Measurements from ENCODE around the gene INPP5F.

The INPP5F gene

DNA sequence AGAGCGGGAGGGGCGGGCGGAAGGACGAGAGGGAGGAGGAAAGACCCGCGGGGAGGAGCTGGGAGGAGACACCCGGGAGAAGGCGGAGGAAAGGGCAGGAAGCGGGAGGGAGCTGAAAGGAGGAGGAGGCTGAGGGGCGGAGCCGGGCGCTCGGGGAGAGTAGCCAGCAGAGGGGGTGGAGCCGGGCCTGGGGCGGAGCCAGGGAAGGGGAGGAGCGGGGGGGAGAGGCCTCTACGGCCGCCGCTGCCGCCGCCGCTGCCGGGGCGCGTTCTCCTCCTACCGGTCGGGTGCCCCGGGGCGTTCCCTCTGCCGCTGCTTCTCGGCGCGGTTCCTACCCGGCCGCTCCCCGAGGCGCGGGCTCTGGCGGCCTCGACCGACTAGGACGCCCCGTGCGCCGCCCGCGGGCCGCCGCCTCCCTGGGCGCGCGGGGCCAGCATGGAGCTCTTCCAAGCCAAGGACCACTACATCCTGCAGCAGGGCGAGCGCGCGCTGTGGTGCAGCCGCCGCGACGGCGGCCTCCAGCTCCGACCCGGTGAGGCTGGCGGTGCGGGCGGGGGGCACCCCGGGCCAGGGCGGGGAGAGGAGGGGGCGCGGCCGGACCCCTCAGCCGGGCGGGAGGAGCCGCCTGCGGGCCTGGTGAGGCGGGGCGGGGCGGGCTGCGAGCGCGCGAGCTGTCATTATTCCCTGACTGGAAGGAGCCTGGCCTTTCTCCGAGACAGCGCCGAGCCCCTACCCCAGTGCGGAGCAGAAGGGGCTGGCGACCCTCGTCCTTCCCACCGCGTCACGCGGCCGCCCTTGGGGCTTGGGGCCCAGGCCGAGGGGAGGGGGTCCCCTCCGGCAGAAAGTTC lies at the start of gene INPP5F:
INPP5F (plus strand) TSS at position 223 of the 848 bp plus-strand sequence; CDS start at position 436, 213 bp downstream.
- peak; percentile 93 to 94 for DNase-seq (ENCODE audit: low read depth in 2 of 2)

GRCh38 chr10:119677126-119677525 lies 48.7 kb upstream of the INPP5F start:
- DNase-seq (ENCODE audit: low read depth in 2 of 2), result no peak

DNA sequence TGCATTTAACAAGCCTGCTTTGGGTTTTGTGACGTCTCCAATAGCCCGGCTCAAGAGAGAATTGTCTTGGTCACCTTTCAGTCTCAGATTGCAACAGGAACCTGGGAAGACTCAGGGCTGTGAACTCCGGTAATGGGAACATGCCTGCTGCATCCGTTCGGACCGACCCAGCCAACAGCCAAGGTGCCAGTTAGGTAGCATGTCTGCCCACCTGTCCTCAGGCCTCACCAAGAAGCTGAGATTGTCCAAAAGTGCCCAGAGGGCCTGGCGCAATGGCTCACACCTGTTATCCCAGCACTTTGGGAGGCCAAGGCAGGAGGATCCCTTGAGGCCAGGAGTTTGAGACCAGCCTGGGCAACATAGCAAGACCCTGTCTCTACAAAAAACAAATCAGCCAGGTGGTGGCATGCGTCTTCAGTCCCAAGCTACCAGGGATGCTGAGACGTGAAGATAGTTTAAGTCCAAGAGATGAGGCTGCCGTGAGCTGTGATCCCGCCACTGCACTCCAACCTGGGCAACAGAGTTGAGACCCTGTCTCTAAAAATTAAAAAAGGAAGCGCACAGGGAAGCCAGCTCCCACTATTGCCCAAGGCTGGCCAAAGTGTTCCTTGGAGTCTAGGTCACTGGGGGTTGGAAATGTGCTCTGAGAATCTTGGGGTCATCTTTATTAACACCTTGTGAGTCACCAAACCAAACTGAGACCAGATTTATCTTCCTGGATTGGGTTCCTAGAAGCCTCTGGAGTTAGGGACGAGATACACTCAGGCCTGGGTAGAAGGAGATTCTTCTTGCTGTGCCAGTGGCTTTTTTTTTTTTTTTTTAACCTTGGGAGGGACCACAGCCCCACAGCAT lies 47.7 kb upstream of the INPP5F start:
- no peak for DNase-seq (ENCODE audit: low read depth in 2 of 2)

GRCh38 chr10:119679480-119679829 lies 46.4 kb upstream of the INPP5F start:
- DNase-seq (ENCODE audit: low read depth in 2 of 2), result no peak

DNA sequence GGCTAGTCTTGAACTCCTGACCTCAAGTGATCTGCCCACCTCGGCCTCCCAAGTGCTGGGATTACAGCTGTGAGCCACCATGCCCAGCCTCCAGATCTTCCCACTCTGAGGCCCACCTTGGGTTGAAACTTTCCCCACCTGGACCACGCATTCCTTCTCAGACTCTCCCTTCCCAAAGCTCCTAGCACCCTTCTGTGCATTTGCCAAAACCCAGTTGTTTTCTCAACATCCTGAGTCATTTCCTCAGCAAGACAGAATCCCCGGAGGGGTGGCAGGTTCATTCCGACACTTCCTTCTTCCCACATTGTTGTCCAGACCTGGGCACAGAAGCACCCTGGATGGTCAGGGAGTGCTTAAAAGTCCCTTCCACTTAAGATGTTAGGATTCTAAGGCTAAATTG lies 45.8 kb upstream of the INPP5F start:
- DNase-seq (ENCODE audit: low read depth in 2 of 2), result no peak

- no peak for DNase-seq (ENCODE audit: low read depth in 2 of 2)
Observed at GRCh38 chr10:119680650-119681081, 45.2 kb upstream of the INPP5F start.

GRCh38 chr10:119686465-119687191 lies 39.2 kb upstream of the INPP5F start:
- DNase-seq (ENCODE audit: low read depth in 2 of 2), result peak; percentile 59 to 60

GRCh38 chr10:119687192-119688032 lies 38.4 kb upstream of the INPP5F start:
- no peak for DNase-seq (ENCODE audit: low read depth in 2 of 2)

- DNase-seq (ENCODE audit: low read depth in 2 of 2), result no peak
Observed at GRCh38 chr10:119688033-119688508, 37.8 kb upstream of the INPP5F start.

DNA sequence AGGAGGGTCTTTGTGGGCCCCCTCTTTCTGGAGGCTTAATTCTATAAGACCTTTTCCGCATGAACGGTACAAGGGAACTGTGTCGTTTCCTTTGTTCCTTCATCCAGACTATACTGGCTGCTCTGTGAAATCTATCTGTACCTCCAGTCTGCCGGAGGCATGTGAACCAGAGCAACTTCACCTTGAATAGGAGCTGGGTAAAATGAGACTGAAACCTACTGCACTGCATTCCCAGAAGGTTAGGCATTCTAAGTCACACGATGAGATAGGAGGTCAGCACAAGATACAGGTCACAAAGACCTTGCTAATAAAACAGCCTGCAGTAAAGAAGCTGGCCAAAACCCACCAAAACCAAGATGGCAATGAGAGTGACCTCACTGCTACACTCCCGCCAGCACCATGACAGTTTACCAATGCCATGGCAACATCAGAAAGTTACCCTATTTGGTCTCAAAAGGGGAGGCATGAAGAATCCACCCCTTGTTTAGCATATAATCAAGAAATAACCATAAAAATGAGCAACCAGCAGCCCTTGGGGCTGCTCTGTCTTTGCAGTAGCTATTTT lies 36.8 kb upstream of the INPP5F start:
- no peak for DNase-seq (ENCODE audit: low read depth in 2 of 2)

DNA sequence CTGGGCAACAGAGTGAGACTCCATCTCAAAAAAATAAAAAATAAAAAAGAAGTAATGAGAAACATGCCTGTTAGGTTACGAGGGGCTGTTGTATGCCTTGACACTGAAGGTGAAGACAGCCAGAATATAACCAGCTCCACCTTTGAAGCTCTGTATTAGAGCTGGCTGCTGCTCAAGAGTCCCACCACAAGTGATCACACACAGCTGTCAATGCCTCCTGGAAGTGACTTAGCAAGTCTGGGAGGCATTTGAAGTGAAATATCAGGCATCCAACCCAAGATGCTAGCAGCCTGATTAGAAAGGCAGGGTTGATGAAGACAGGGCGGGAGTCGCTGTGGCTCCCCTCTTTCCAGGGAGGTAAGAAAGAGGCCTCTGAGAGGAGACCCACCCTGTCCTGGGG lies 34.1 kb upstream of the INPP5F start:
- no peak for DNase-seq (ENCODE audit: low read depth in 2 of 2)

DNA sequence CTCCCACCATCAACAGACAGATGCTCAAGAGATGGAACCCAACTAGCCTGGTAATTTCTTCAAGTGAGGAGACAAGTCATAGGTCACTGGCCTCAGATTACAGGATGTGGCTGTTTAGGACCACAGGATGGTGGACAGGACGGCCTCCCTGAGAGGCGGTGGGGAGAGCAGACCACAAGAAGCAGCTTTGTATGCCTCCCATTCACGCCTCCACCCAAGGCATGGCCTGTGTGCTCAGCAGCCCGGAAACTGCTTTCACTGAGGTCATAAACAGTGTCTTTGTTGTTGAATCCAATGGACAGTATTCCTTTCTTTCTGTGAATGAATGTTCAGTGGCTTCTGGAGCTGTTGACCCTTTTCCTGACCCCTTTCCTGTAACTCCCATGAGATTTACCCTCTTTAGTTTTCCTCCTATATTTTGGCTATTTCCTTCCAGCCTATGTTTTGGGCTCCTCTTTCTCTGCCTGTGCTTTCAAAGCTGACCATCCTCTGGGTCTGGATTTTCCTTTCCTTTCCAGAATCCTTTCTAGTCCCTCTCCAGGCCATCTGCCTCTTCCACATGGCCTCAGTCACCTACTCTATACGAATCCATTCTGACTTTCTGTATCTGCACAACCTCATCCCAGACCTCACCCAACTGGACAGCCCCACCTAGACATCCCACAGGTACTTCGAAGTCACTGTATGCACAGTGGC lies 32.4 kb upstream of the INPP5F start:
- DNase-seq (ENCODE audit: low read depth in 2 of 2), result no peak

DNA sequence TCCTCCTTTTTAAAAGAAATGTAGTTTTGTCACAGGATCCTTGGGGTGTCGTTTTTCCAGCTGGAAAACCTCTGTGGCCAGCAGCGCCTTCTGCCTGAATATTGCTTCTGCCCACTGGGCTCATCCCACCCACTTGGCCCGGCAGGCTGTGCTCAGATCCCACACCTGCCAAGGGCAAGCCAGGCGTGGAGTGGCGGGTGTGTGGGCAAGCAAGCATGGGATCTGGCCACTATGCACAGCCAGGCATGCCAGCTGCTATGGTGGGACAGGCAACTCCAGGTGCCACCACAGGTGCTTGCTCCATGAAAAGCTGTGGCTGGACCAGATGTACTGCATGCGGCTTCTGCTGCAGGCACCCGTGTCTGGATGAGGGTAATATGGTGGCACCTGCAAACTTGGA lies 31.2 kb upstream of the INPP5F start:
- DNase-seq (ENCODE audit: low read depth in 2 of 2), result no peak

- no peak for DNase-seq (ENCODE audit: low read depth in 2 of 2)
Observed at GRCh38 chr10:119700321-119700954, 25.4 kb upstream of the INPP5F start.

GRCh38 chr10:119701861-119702260 lies 24.0 kb upstream of the INPP5F start:
- no peak for DNase-seq (ENCODE audit: low read depth in 2 of 2)

- no peak for DNase-seq (ENCODE audit: low read depth in 2 of 2)
Observed at GRCh38 chr10:119702583-119702982, 23.3 kb upstream of the INPP5F start.

DNA sequence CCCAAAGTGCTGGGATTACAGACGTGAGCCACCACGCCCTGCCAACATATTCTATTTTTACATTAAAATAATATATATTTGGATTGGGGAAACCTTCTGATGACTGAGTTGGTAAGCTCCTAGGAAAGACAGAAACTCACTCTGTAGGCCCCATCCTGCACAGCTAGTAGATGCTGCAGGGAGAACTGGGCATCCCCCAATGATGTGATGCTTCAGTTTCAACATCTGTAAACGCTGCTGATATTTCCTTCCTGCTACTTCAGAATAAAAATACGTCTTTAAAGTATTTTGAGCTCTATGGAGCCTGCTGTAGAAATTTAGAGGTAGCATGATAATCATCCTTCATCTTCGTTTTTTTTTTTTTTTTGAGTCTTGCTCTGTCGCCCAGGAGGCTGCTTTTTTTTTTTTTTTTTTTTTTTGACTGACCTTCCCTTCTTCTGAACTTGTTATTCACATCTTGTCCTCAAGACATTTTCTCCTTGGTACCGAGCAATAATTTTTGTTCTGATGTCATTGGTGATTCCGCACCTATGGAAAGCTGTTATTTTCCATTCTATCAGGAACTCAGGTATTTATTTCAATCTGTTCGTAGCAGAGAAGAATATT lies 21.8 kb upstream of the INPP5F start:
- DNase-seq (ENCODE audit: low read depth in 2 of 2), result no peak

DNA sequence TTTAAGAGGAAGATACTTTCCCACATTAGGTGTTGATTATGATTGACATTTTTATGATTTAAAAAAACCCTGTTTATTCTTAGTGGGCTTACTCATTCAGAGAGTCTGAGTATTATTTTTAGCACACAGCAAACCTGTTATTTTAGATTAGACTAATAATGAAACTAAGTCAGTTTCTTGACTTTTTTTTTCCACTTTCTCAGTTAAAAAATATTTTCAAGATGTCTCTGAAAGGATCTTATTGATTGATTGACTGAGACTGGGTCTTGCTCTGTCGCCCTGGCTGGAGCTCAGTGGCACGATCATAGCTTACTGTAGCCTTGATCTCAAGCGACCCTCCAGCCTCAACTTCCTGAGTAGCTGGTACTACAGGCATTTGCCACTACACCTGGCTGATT lies 20.4 kb upstream of the INPP5F start:
- DNase-seq (ENCODE audit: low read depth in 2 of 2), result no peak
